ENCODE results near the gene LPCAT1. TPM values are rescaled to one million over a fixed set of nuclear protein-coding genes. Genes with fewer than 3 reads are reported as not detected.
A peak's percentile ranks its signal among the peaks of the same experiment; 100 is the strongest.

LPCAT1 gene
- total and polyA plus RNA-seq, 2 experiments from 2014 or later: 78.0 to 255 TPM

- H2AFZ ChIP-seq: no peak overlapping the region
- no peak for TF ChIP-seq REST (IDR thresholded peaks at IDR 0.05; ENCODE audit: unreplicated experiment)
- TF ChIP-seq EZH2 (IDR thresholded peaks at IDR 0.05; ENCODE audit: low read depth, unreplicated experiment): no peak
- no peak for TF ChIP-seq ZNF462 (CRISPR knock-in tag; IDR thresholded peaks at IDR 0.05)
- TF ChIP-seq STAT1 (IDR thresholded peaks at IDR 0.05; ENCODE audit: unreplicated experiment): no peak
- TF ChIP-seq ZNF331 (CRISPR knock-in tag; IDR thresholded peaks at IDR 0.05; ENCODE audit: low read depth): no peak
- no peak for TF ChIP-seq ZNF114 (CRISPR knock-in tag; IDR thresholded peaks at IDR 0.05)
- no peak for TF ChIP-seq JUNB (IDR thresholded peaks at IDR 0.05; ENCODE audit: unreplicated experiment)
- peaks cover 25% of the 10 kb centered on the region for H4K20me1 ChIP-seq (replicated peaks; ENCODE audit: insufficient read depth)
- ATAC-seq (no peak), DNase-seq (ENCODE audit: low spot score) (no peak)
- H3K4me3 ChIP-seq: no peak overlapping the region
- no peaks in the 10 kb centered on the region for H3K9me2 ChIP-seq (ENCODE audit: insufficient read depth)
- Mint-ChIP-seq H3K4me3 (peak overlapping the region; percentile 65; the same call in 2 of the 3 replicates), H3K9me3 (no peaks in the 10 kb centered on the region; the same call in 2 of the 3 replicates), H3K36me3 (ENCODE audit: low read depth) (peaks cover 61% of the 10 kb centered on the region), H3K27ac (peak overlapping the region; percentile 99), H3K27me3 (ENCODE audit: insufficient read depth, low read depth, poor library complexity) (peaks cover 42% of the 10 kb centered on the region), H3K4me1 (peaks cover 86% of the 10 kb centered on the region)
- H3F3A ChIP-seq (replicated peaks; ENCODE audit: low read depth): peaks cover 31% of the 10 kb centered on the region
- H3K27me3 ChIP-seq (ENCODE audit: insufficient read depth): no peaks in the 10 kb centered on the region
- H3K27ac ChIP-seq (ENCODE audit: low read depth): peak overlapping the region; percentile 99
- H3K4me2 ChIP-seq: peak overlapping the region; percentile 75
- H3K4me1 ChIP-seq (ENCODE audit: insufficient read depth): peaks cover 73% of the 10 kb centered on the region
- H3K36me3 ChIP-seq (ENCODE audit: insufficient read depth): peaks cover 24% of the 10 kb centered on the region
- H3K79me2 ChIP-seq (replicated peaks; ENCODE audit: insufficient read depth): peaks cover 90% of the 10 kb centered on the region
Observed at GRCh38 chr5:1516615-1517601, 6.9 kb downstream of the LPCAT1 start.

All from GM23338 (cell line).